Measurements from ENCODE around the gene FZD4. TPM values are rescaled to one million over a fixed set of nuclear protein-coding genes. Genes with fewer than 3 reads are reported as not detected.

The FZD4 gene
- total RNA-seq, 1 experiment from 2014 or later = 4.4 TPM

- Histone ChIP-seq H3K4me2 (ENCODE audit: low read length) (no peak overlapping the region), H3K27me3 (ENCODE audit: insufficient read depth, low read length) (no peaks in the 10 kb centered on the region), H3K36me3 (ENCODE audit: control insufficient read depth in 1 of 2, insufficient read depth in 2 of 2, low read length in 2 of 2) (no peaks in the 10 kb centered on the region), H3K4me3 (replicated peaks in 1 of 2; ENCODE audit: low read depth in 1 of 2, low read length in 2 of 2) (no peak overlapping the region), H2AFZ (ENCODE audit: low read depth, low read length, poor library complexity, severe bottlenecking) (no peak overlapping the region), H4K20me1 (ENCODE audit: insufficient read depth) (no peaks in the 10 kb centered on the region), H3K9ac (ENCODE audit: low read length) (no peak overlapping the region), H3K9me2 (ENCODE audit: insufficient read depth) (no peaks in the 10 kb centered on the region; the same call in 1 of the 2 replicates), H3K9me3 (ENCODE audit: control insufficient read depth in 1 of 2, insufficient read depth in 1 of 2, low read depth in 1 of 2, low read length in 2 of 2) (no peaks in the 10 kb centered on the region), H3K27ac (ENCODE audit: low read depth, low read length) (no peak overlapping the region), H3K4me1 (ENCODE audit: control insufficient read depth in 1 of 2, insufficient read depth in 2 of 2, low read length in 2 of 2) (no peaks in the 10 kb centered on the region), H3K79me2 (ENCODE audit: insufficient read depth, low read length) (no peaks in the 10 kb centered on the region)
- no peak for DNase-seq (ENCODE audit: low read depth, low spot score)
- ATAC-seq = no peak
- CTCF ChIA-PET = no interaction called here
- no peak for TF ChIP-seq MAX (IDR thresholded peaks at IDR 0.05)
- no peak for TF ChIP-seq JUND (IDR thresholded peaks at IDR 0.05)
- no peak for TF ChIP-seq CEBPB (IDR thresholded peaks at IDR 0.05; ENCODE audit: low read depth)
- no peak for TF ChIP-seq POLR2AphosphoS5 (IDR thresholded peaks at IDR 0.05; ENCODE audit: low read depth, low read length)
- TF ChIP-seq, protein P1, sequence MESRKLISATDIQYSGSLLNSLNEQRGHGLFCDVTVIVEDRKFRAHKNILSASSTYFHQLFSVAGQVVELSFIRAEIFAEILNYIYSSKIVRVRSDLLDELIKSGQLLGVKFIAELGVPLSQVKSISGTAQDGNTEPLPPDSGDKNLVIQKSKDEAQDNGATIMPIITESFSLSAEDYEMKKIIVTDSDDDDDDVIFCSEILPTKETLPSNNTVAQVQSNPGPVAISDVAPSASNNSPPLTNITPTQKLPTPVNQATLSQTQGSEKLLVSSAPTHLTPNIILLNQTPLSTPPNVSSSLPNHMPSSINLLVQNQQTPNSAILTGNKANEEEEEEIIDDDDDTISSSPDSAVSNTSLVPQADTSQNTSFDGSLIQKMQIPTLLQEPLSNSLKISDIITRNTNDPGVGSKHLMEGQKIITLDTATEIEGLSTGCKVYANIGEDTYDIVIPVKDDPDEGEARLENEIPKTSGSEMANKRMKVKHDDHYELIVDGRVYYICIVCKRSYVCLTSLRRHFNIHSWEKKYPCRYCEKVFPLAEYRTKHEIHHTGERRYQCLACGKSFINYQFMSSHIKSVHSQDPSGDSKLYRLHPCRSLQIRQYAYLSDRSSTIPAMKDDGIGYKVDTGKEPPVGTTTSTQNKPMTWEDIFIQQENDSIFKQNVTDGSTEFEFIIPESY (IDR thresholded peaks at IDR 0.05; ENCODE audit: extremely low read depth, insufficient replicate concordance, low read length) = no peak
- TF ChIP-seq ZFX (IDR thresholded peaks at IDR 0.05) = no peak
- TF ChIP-seq ELF1 (IDR thresholded peaks at IDR 0.05; ENCODE audit: borderline replicate concordance, low read depth) = no peak
- no peak for TF ChIP-seq EZH2 (IDR thresholded peaks at IDR 0.05)
- TF ChIP-seq CBX3 (IDR thresholded peaks at IDR 0.05; ENCODE audit: low read depth) = no peak
- intact Hi-C loops (cut with micrococcal nuclease) = no loop called here
- POLR2A ChIA-PET = no interaction called here
- no TSS peak for BruUV-seq (replicated peaks)
- RAD21 ChIA-PET (ENCODE audit: low non-redundant PET in 1 of 2, low total read pairs in 2 of 2, uncharacterized antibody in 2 of 2, unreplicated experiment in 2 of 2) = no interaction called here
Measured at GRCh38 chr11:86896441-86896841, 58.8 kb downstream of the FZD4 start.

Other genes starting within 250 kb of the FZD4 start
- 3.8 TPM for gene PRSS23, start 154.9 kb downstream of the FZD4 start, total RNA-seq (2021; ENCODE audit: unreplicated experiment)
- 50.6 TPM for gene TMEM135, start 82.5 kb upstream of the FZD4 start, total RNA-seq (2021; ENCODE audit: unreplicated experiment)